Cardiac muscle cell (in vitro differentiated cells and primary cell): ENCODE results near the gene LINS1. TPM values are rescaled to one million over a fixed set of nuclear protein-coding genes. Genes with fewer than 3 reads are reported as not detected.

ENCODE experiments used
- DNase-seq, 2 donors: peaks; one replicate each; pipeline versions ENCODE4 v3.0.0 to v3.0.0-alpha.2; 2010 to 2017; ENCODE audit warnings: low read depth in 1 of 2, low spot score in 1 of 2
- H3K27ac ChIP-seq: fragments of 200-600 bp; sonication (generic); 2 replicates; pipeline ENCODE4 v1.5.1; 2016
- H3K27me3 ChIP-seq: fragments of 200-600 bp; sonication (generic); 2 replicates; pipeline ENCODE4 v1.6.0; 2016; ENCODE audit warnings: control low read depth
- H3K36me3 ChIP-seq: fragments of 200-600 bp; sonication (generic); 2 replicates; pipeline ENCODE4 v1.5.1; 2016; ENCODE audit warnings: control low read depth
- H3K4me1 ChIP-seq: fragments of 200-600 bp; sonication (generic); 2 replicates; pipeline ENCODE4 v1.8.1; 2017; ENCODE audit warnings: low read depth, mild to moderate bottlenecking, mixed run types
- H3K4me3 ChIP-seq: fragments of 200-600 bp; sonication (generic); 2 replicates; pipeline ENCODE4 v1.5.1; 2016; ENCODE audit warnings: mild to moderate bottlenecking
- H3K9me3 ChIP-seq: fragments of 200-600 bp; sonication (generic); 2 replicates; pipeline ENCODE4 v1.5.1; 2017; ENCODE audit warnings: low read depth, mild to moderate bottlenecking, control low read depth
- CTCF ChIP-seq: IDR thresholded peaks from 2 replicates; pipeline ENCODE4 v1.5.1; 2012; ENCODE audit warnings: low read depth, mild to moderate bottlenecking, low read length
- polyA plus RNA-seq: library from polyadenylated mRNA; unstranded; fragments of >200 nt; fragmentation: Nextera tagmentation; extraction: Ambion mirVana; gene quantifications from 2 replicates; pipeline ENCODE4 v1.2.1, GENCODE V29; 2016
- total RNA-seq: library from RNA; depleted of rRNA; stranded (reverse); fragments of >200 nt; gene quantifications from 2 replicates; pipeline ENCODE4 v1.2.3, GENCODE V29; 2016

Gene LINS1
- total and polyA plus RNA-seq, 2 experiments from 2014 or later, result 7.4 to 9.2 TPM

- Histone ChIP-seq H3K36me3 (no peaks in the 10 kb centered on the region), H3K4me3 (no peak overlapping the region), H3K4me1 (no peaks in the 10 kb centered on the region), H3K27ac (no peak overlapping the region), H3K27me3 (no peaks in the 10 kb centered on the region), H3K9me3 (no peaks in the 10 kb centered on the region)
- no peak for TF ChIP-seq CTCF
- DNase-seq, result no peak
These were observed 76.5 kb downstream of the LINS1 start for GRCh38 chr15:100525436-100525835.

GRCh38 chr15:100524326-100524725 lies 77.7 kb downstream of the LINS1 start:
- Histone ChIP-seq H3K36me3 (no peaks in the 10 kb centered on the region), H3K4me3 (no peak overlapping the region), H3K4me1 (no peaks in the 10 kb centered on the region), H3K27me3 (no peaks in the 10 kb centered on the region), H3K9me3 (no peaks in the 10 kb centered on the region), H3K27ac (no peak overlapping the region)
- DNase-seq, result no peak
- no peak for TF ChIP-seq CTCF

- Histone ChIP-seq H3K36me3 (no peaks in the 10 kb centered on the region), H3K27me3 (no peaks in the 10 kb centered on the region), H3K9me3 (no peaks in the 10 kb centered on the region), H3K4me1 (no peaks in the 10 kb centered on the region), H3K27ac (no peak overlapping the region), H3K4me3 (no peak overlapping the region)
- no peak for TF ChIP-seq CTCF
- DNase-seq, result no peak
These were observed 80.1 kb downstream of the LINS1 start for GRCh38 chr15:100521907-100522306.

- H3K27me3 ChIP-seq, result no peaks in the 10 kb centered on the region
- TF ChIP-seq CTCF, result no peak
- no peak overlapping the region for H3K27ac ChIP-seq
- H3K9me3 ChIP-seq, result no peaks in the 10 kb centered on the region
- no peak overlapping the region for H3K4me3 ChIP-seq
- no peak for DNase-seq
- H3K36me3 ChIP-seq, result no peaks in the 10 kb centered on the region
- no peaks in the 10 kb centered on the region for H3K4me1 ChIP-seq
These were observed 81.7 kb downstream of the LINS1 start for GRCh38 chr15:100520132-100520921.

- no peaks in the 10 kb centered on the region for H3K9me3 ChIP-seq
- no peaks in the 10 kb centered on the region for H3K27me3 ChIP-seq
- H3K4me3 ChIP-seq, result no peak overlapping the region
- H3K36me3 ChIP-seq, result no peaks in the 10 kb centered on the region
- TF ChIP-seq CTCF, result no peak
- H3K4me1 ChIP-seq, result no peaks in the 10 kb centered on the region
- H3K27ac ChIP-seq, result no peak overlapping the region
- DNase-seq, result no peak
These were observed 84.1 kb downstream of the LINS1 start for GRCh38 chr15:100517846-100518245.

Other genes starting within 250 kb of the LINS1 start
- gene CERS3, start 73.2 kb downstream of the LINS1 start, total RNA-seq, result 0.85 TPM in 1 of 2 replicates, not detected in the other
- not detected in 2 replicates for gene CERS3, start 73.2 kb downstream of the LINS1 start, polyA plus RNA-seq
- 18.3 and 19.2 TPM in 2 replicates for gene ASB7, start 405 bp upstream of the LINS1 start, total RNA-seq
- gene ASB7, start 405 bp upstream of the LINS1 start, polyA plus RNA-seq, result 6.8 and 10.7 TPM in 2 replicates